ENCODE measurements around the gene C1orf115. TPM values are rescaled to one million over a fixed set of nuclear protein-coding genes. Genes with fewer than 3 reads are reported as not detected.
A peak's percentile ranks its signal among the peaks of the same experiment; 100 is the strongest.
"Not testable (repeated sequence)": the region's sequence is repeated elsewhere in the genome, so short reads cannot be mapped to it uniquely, and the experiment has no call there.

C1orf115 gene
- total RNA-seq, 1 donor from 2014 or later = 30.5 TPM

GRCh38 chr1:220732137-220732536 lies 42.0 kb downstream of the C1orf115 start:
- H3K27me3 Mint-ChIP-seq (ENCODE audit: unreplicated experiment) = no peaks in the 10 kb centered on the region
- no peak overlapping the region for H3K4me3 Mint-ChIP-seq (ENCODE audit: unreplicated experiment)
- peaks cover 3% of the 10 kb centered on the region for H3K9me3 Mint-ChIP-seq (ENCODE audit: unreplicated experiment)
- H3K36me3 Mint-ChIP-seq (ENCODE audit: unreplicated experiment) = no peaks in the 10 kb centered on the region
- no peak overlapping the region for H3K27ac Mint-ChIP-seq (ENCODE audit: unreplicated experiment)
- DNase-seq = no peak
- H3K4me1 Mint-ChIP-seq (ENCODE audit: low read depth, unreplicated experiment) = no peaks in the 10 kb centered on the region
- TF ChIP-seq, protein P1, sequence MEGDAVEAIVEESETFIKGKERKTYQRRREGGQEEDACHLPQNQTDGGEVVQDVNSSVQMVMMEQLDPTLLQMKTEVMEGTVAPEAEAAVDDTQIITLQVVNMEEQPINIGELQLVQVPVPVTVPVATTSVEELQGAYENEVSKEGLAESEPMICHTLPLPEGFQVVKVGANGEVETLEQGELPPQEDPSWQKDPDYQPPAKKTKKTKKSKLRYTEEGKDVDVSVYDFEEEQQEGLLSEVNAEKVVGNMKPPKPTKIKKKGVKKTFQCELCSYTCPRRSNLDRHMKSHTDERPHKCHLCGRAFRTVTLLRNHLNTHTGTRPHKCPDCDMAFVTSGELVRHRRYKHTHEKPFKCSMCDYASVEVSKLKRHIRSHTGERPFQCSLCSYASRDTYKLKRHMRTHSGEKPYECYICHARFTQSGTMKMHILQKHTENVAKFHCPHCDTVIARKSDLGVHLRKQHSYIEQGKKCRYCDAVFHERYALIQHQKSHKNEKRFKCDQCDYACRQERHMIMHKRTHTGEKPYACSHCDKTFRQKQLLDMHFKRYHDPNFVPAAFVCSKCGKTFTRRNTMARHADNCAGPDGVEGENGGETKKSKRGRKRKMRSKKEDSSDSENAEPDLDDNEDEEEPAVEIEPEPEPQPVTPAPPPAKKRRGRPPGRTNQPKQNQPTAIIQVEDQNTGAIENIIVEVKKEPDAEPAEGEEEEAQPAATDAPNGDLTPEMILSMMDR (IDR thresholded peaks at IDR 0.05; ENCODE audit: partially characterized antibody, unreplicated experiment) = no peak

DNA sequence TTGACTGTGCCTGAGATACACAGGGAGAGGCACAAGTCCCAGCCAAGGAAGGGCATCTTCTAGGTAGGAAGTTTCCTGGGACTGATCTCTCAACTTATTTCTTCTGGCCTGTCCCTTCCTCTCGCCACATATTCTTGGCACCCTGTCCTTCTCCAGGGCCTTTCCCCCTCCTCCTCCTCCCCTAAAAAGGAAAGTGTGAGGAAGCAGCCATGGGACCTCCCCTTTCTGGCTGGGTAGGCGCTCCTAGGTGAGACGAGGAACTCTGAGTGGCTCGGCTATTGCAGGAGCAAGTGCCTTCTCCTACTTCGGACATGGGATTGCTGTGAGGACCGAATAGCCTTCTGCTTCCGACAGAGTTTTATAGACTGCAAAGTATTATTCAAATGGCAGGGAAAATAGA lies 42.5 kb downstream of the C1orf115 start:
- TF ChIP-seq, protein P1 (IDR thresholded peaks at IDR 0.05; ENCODE audit: partially characterized antibody, unreplicated experiment) = no peak
- H3K27me3 Mint-ChIP-seq (ENCODE audit: unreplicated experiment) = no peaks in the 10 kb centered on the region
- no peaks in the 10 kb centered on the region for H3K36me3 Mint-ChIP-seq (ENCODE audit: unreplicated experiment)
- peaks cover 3% of the 10 kb centered on the region for H3K9me3 Mint-ChIP-seq (ENCODE audit: unreplicated experiment)
- no peak for DNase-seq
- H3K27ac Mint-ChIP-seq (ENCODE audit: unreplicated experiment) = no peak overlapping the region
- H3K4me3 Mint-ChIP-seq (ENCODE audit: unreplicated experiment) = no peak overlapping the region
- H3K4me1 Mint-ChIP-seq (ENCODE audit: low read depth, unreplicated experiment) = no peaks in the 10 kb centered on the region

DNA sequence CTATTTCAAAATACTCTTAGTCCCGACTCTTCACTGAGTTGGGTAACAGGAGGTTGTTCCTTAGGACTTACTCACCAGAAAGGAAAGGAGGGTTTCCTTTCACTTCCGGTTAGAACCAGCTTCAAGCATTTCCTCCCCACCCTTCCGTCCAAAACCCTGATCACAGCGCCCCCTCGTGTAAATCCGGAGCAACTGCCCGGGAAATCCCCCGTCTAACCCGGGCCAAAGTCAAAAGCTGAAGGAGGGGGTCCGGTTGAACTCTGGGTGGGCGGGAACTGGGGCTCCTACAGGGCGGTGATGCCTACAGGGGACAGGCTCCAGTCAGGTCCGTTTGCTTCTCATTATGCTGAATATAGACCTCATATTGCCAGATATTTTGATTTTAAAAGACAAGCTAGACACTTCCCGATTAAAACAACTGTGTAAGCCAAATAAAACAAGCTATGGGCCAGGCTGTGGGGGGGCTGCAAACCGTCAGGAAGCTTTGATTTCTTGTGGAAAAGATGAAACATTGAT lies 43.0 kb downstream of the C1orf115 start:
- peak; percentile 86 for DNase-seq
- TF ChIP-seq, protein P1 (IDR thresholded peaks at IDR 0.05; ENCODE audit: partially characterized antibody, unreplicated experiment) = peak; percentile 95
- Mint-ChIP-seq H3K27me3 (ENCODE audit: unreplicated experiment) (no peaks in the 10 kb centered on the region), H3K4me1 (ENCODE audit: low read depth, unreplicated experiment) (no peaks in the 10 kb centered on the region), H3K9me3 (ENCODE audit: unreplicated experiment) (peaks cover 3% of the 10 kb centered on the region), H3K27ac (ENCODE audit: unreplicated experiment) (no peak overlapping the region), H3K36me3 (ENCODE audit: unreplicated experiment) (no peaks in the 10 kb centered on the region), H3K4me3 (ENCODE audit: unreplicated experiment) (no peak overlapping the region)

DNA sequence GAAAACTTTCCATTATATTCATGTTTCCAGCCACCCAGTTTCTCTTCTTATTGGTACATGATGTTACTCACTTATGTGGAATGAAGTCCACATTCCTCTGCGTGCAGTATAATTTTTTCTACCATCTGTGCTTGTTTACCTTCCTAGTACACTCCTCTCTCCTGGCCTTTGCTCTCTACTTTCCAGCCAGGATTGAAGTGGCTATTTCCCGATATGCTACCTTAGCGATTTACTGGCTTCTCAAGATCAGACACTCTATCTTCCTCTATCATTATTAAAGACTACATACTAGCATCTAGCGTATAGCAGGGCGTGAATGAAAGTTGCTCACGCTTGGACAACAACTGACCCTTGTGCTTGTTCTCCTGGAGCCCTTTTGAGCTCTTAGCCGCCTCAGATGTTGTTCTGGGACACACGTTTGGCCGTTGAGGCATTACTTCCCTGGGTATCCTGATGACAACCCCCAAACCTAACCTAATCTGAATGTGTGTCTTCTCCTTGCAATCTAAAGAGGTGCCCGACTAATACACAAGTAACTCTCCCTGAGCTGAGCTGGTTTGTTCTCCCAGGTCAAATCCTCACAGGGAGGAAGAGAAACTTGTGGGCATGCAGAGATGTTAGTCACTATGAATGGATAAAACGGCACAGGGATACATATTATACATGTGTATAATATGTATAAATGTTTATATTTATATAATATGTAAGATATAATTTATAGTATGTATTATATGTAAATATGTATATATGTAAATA lies 44.6 kb downstream of the C1orf115 start:
- Mint-ChIP-seq H3K4me3 (ENCODE audit: unreplicated experiment) (no peak overlapping the region), H3K36me3 (ENCODE audit: unreplicated experiment) (no peaks in the 10 kb centered on the region), H3K9me3 (ENCODE audit: unreplicated experiment) (peaks cover 3% of the 10 kb centered on the region), H3K4me1 (ENCODE audit: low read depth, unreplicated experiment) (no peaks in the 10 kb centered on the region), H3K27ac (ENCODE audit: unreplicated experiment) (no peak overlapping the region), H3K27me3 (ENCODE audit: unreplicated experiment) (no peaks in the 10 kb centered on the region)
- DNase-seq = no peak
- TF ChIP-seq, protein P1 (IDR thresholded peaks at IDR 0.05; ENCODE audit: partially characterized antibody, unreplicated experiment) = no peak

DNA sequence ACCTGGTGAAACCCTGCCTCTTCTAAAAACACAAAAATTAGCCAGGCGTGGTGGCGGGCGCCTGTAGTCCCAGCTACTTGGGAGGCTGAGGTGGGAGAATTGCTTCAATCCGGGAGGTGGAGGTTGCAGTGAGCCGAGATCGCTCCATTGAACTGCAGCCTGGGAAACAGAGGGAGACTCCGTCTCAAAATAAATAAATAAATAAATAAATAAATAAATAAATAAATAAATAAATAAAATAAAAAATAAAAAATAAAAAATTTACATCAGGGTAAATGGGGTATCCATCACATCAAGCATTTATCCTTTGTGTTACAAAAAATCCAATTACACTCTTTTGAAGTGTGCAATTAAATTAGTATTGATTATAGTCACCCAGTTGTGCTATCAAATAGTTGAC lies 46.1 kb downstream of the C1orf115 start:
- not testable (repeated sequence) for H3K4me1 Mint-ChIP-seq (ENCODE audit: low read depth, unreplicated experiment); H3K9me3 Mint-ChIP-seq (ENCODE audit: unreplicated experiment); DNase-seq; H3K4me3 Mint-ChIP-seq (ENCODE audit: unreplicated experiment); H3K27me3 Mint-ChIP-seq (ENCODE audit: unreplicated experiment); H3K27ac Mint-ChIP-seq (ENCODE audit: unreplicated experiment); H3K36me3 Mint-ChIP-seq (ENCODE audit: unreplicated experiment)
